SK-N-SH (cell line): ENCODE measurements around the gene ARHGAP26.

Source experiments
- CHD2 ChIP-seq: fragments of 150-350 bp; IDR thresholded peaks from 2 replicates; pipeline ENCODE4 v1.6.1; 2018; ENCODE audit warnings: low read length; ENCODE audit not compliant: partially characterized antibody
- CTCF ChIP-seq: fragments of 200-600 bp; sonication (generic); IDR thresholded peaks from 2 replicates; pipeline ENCODE4 v1.6.1; 2017; ENCODE audit warnings: antibody characterized with exemption, mild to moderate bottlenecking, moderate library complexity
- EP300 ChIP-seq, 2 experiments: IDR thresholded peaks; 2 replicates each; pipeline versions ENCODE4 v1.4.0 to v1.6.1; 2012; ENCODE audit warnings: borderline replicate concordance in 1 of 2, low read depth in 1 of 2, low read length in 1 of 2
- EZH2phosphoT487 ChIP-seq: fragments of 200-600 bp; sonication (generic); IDR thresholded peaks from 2 replicates; pipeline ENCODE4 v1.6.1; 2017; ENCODE audit warnings: low read depth, mixed run types, mild to moderate bottlenecking, antibody characterized with exemption, moderate library complexity, borderline replicate concordance
- POLR2AphosphoS5 ChIP-seq: IDR thresholded peaks from 2 replicates; pipeline ENCODE4 v1.6.1; 2012; ENCODE audit warnings: low read depth, low read length
- TCF12 ChIP-seq: IDR thresholded peaks from 2 replicates; pipeline ENCODE4 v1.4.0; 2012
- YY1 ChIP-seq: IDR thresholded peaks from 2 replicates; pipeline ENCODE4 v1.4.0; 2012; ENCODE audit warnings: low read depth, mild to moderate bottlenecking
- TF ChIP-seq, protein P1 (sequence below): IDR thresholded peaks from 2 replicates; pipeline ENCODE4 v1.6.1; 2012; ENCODE audit warnings: mild to moderate bottlenecking, low read depth, low read length, moderate library complexity
- TF ChIP-seq, protein P2 (sequence below): IDR thresholded peaks from 2 replicates; pipeline ENCODE4; 2012

GRCh38 chr5:143182901-143183820 lies 413.0 kb downstream of the ARHGAP26 start:
- TF ChIP-seq YY1 = no peak
- TF ChIP-seq CTCF = no peak
- TF ChIP-seq, protein P1, sequence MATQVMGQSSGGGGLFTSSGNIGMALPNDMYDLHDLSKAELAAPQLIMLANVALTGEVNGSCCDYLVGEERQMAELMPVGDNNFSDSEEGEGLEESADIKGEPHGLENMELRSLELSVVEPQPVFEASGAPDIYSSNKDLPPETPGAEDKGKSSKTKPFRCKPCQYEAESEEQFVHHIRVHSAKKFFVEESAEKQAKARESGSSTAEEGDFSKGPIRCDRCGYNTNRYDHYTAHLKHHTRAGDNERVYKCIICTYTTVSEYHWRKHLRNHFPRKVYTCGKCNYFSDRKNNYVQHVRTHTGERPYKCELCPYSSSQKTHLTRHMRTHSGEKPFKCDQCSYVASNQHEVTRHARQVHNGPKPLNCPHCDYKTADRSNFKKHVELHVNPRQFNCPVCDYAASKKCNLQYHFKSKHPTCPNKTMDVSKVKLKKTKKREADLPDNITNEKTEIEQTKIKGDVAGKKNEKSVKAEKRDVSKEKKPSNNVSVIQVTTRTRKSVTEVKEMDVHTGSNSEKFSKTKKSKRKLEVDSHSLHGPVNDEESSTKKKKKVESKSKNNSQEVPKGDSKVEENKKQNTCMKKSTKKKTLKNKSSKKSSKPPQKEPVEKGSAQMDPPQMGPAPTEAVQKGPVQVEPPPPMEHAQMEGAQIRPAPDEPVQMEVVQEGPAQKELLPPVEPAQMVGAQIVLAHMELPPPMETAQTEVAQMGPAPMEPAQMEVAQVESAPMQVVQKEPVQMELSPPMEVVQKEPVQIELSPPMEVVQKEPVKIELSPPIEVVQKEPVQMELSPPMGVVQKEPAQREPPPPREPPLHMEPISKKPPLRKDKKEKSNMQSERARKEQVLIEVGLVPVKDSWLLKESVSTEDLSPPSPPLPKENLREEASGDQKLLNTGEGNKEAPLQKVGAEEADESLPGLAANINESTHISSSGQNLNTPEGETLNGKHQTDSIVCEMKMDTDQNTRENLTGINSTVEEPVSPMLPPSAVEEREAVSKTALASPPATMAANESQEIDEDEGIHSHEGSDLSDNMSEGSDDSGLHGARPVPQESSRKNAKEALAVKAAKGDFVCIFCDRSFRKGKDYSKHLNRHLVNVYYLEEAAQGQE = no peak
- TF ChIP-seq, protein P2, sequence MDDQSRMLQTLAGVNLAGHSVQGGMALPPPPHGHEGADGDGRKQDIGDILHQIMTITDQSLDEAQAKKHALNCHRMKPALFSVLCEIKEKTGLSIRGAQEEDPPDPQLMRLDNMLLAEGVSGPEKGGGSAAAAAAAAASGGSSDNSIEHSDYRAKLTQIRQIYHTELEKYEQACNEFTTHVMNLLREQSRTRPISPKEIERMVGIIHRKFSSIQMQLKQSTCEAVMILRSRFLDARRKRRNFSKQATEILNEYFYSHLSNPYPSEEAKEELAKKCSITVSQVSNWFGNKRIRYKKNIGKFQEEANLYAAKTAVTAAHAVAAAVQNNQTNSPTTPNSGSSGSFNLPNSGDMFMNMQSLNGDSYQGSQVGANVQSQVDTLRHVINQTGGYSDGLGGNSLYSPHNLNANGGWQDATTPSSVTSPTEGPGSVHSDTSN = no peak
- no peak for TF ChIP-seq CHD2
- TF ChIP-seq TCF12 = no peak
- no peak for TF ChIP-seq POLR2AphosphoS5
- no peak for TF ChIP-seq EP300 (IDR thresholded peaks at IDR 0.05; ENCODE audit: borderline replicate concordance in 1 of 2, low read depth in 1 of 2, low read length in 1 of 2)
- no peak for TF ChIP-seq EZH2phosphoT487
